Panc1 (cell line): Measurements from ENCODE around the gene KCNH1.

Source experiments
- CTCF ChIP-seq: fragments of 450-650 bp; IDR thresholded peaks from 2 replicates; pipeline ENCODE4 v1.5.1; 2017; ENCODE audit warnings: mild to moderate bottlenecking
- POLR2AphosphoS5 ChIP-seq: IDR thresholded peaks from 2 replicates; pipeline ENCODE4 v1.6.1; 2012; ENCODE audit warnings: mild to moderate bottlenecking, low read depth, low read length, moderate library complexity
- REST ChIP-seq, 2 experiments: IDR thresholded peaks; 2 replicates each; pipeline ENCODE4 v1.6.1; 2011 to 2012; ENCODE audit warnings: low read depth in 2 of 2, control low read depth in 1 of 2, low read length in 1 of 2, mild to moderate bottlenecking in 1 of 2, moderate library complexity in 1 of 2; ENCODE audit not compliant: insufficient read depth in 1 of 2
- SIN3A ChIP-seq: IDR thresholded peaks from 2 replicates; pipeline ENCODE4 v1.6.1; 2012; ENCODE audit warnings: low read depth, mild to moderate bottlenecking, low read length, moderate library complexity, borderline replicate concordance; ENCODE audit not compliant: insufficient read depth
- TCF7L2 ChIP-seq: IDR thresholded peaks from 2 replicates; pipeline ENCODE4 v1.6.1; 2011; ENCODE audit warnings: mild to moderate bottlenecking, low read depth, low read length, inconsistent platforms

GRCh38 chr1:210828996-210829596, 304.9 kb downstream of the KCNH1 start:
- TF ChIP-seq CTCF = no peak
- no peak for TF ChIP-seq REST (IDR thresholded peaks at IDR 0.05; ENCODE audit: insufficient read depth in 1 of 2, low read depth in 2 of 2, low read length in 1 of 2)
- no peak for TF ChIP-seq TCF7L2
- no peak for TF ChIP-seq POLR2AphosphoS5
- TF ChIP-seq SIN3A = no peak
